ENCODE data around the gene CEP95.

Gene CEP95

GRCh38 chr17:64488301-64488700 lies 18.5 kb upstream of the CEP95 start:
- H3K79me2 ChIP-seq = no peaks in the 10 kb centered on the region
- no peak overlapping the region for H3K4me2 ChIP-seq (ENCODE audit: low read length)
- H3K4me1 ChIP-seq = no peaks in the 10 kb centered on the region
- H3K9ac ChIP-seq = no peak overlapping the region
- H2AFZ ChIP-seq = no peak overlapping the region
- H3K9me3 ChIP-seq (ENCODE audit: control insufficient read depth, low read length) = no peaks in the 10 kb centered on the region
- no peaks in the 10 kb centered on the region for H3K27me3 ChIP-seq (ENCODE audit: control insufficient read depth, insufficient read depth, low read length)
- no peak overlapping the region for H3K27ac ChIP-seq
- no peak overlapping the region for H3K4me3 ChIP-seq (ENCODE audit: low read depth, low read length)
- no peaks in the 10 kb centered on the region for H3K36me3 ChIP-seq (ENCODE audit: control insufficient read depth, insufficient read depth, low read length)
- TF ChIP-seq CTCF (IDR thresholded peaks at IDR 0.05) = no peak

- no peaks in the 10 kb centered on the region for H3K4me1 ChIP-seq
- H3K9ac ChIP-seq = no peak overlapping the region
- no peak overlapping the region for H2AFZ ChIP-seq
- no peak overlapping the region for H3K27ac ChIP-seq
- no peaks in the 10 kb centered on the region for H3K27me3 ChIP-seq (ENCODE audit: control insufficient read depth, insufficient read depth, low read length)
- no peaks in the 10 kb centered on the region for H3K9me3 ChIP-seq (ENCODE audit: control insufficient read depth, low read length)
- H3K4me2 ChIP-seq (ENCODE audit: low read length) = no peak overlapping the region
- no peak for TF ChIP-seq CTCF (IDR thresholded peaks at IDR 0.05)
- no peaks in the 10 kb centered on the region for H3K36me3 ChIP-seq (ENCODE audit: control insufficient read depth, insufficient read depth, low read length)
- no peak overlapping the region for H3K4me3 ChIP-seq (ENCODE audit: low read depth, low read length)
- peaks cover 3% of the 10 kb centered on the region for H3K79me2 ChIP-seq
Measured at GRCh38 chr17:64491034-64491860, 15.5 kb upstream of the CEP95 start.

- no peak overlapping the region for H2AFZ ChIP-seq
- H3K4me1 ChIP-seq = no peaks in the 10 kb centered on the region
- TF ChIP-seq CTCF (IDR thresholded peaks at IDR 0.05) = no peak
- peaks cover 3% of the 10 kb centered on the region for H3K79me2 ChIP-seq
- H3K9me3 ChIP-seq (ENCODE audit: control insufficient read depth, low read length) = no peaks in the 10 kb centered on the region
- H3K4me3 ChIP-seq (ENCODE audit: low read depth, low read length) = no peak overlapping the region
- no peak overlapping the region for H3K4me2 ChIP-seq (ENCODE audit: low read length)
- no peak overlapping the region for H3K27ac ChIP-seq
- H3K27me3 ChIP-seq (ENCODE audit: control insufficient read depth, insufficient read depth, low read length) = no peaks in the 10 kb centered on the region
- H3K9ac ChIP-seq = no peak overlapping the region
- H3K36me3 ChIP-seq (ENCODE audit: control insufficient read depth, insufficient read depth, low read length) = no peaks in the 10 kb centered on the region
Measured at GRCh38 chr17:64491994-64492393, 14.8 kb upstream of the CEP95 start.

GRCh38 chr17:64492481-64493109 lies 14.2 kb upstream of the CEP95 start:
- H3K4me2 ChIP-seq (ENCODE audit: low read length) = no peak overlapping the region
- no peak overlapping the region for H3K4me3 ChIP-seq (ENCODE audit: low read depth, low read length)
- no peaks in the 10 kb centered on the region for H3K36me3 ChIP-seq (ENCODE audit: control insufficient read depth, insufficient read depth, low read length)

More at GRCh38 chr17:64492481-64493109, 14.2 kb upstream of the CEP95 start:
- no peaks in the 10 kb centered on the region for H3K27me3 ChIP-seq (ENCODE audit: control insufficient read depth, insufficient read depth, low read length)
- no peak overlapping the region for H3K9ac ChIP-seq
- H3K4me1 ChIP-seq = peaks cover 4% of the 10 kb centered on the region
- no peak overlapping the region for H3K27ac ChIP-seq
- peak; percentile 41 for TF ChIP-seq CTCF (IDR thresholded peaks at IDR 0.05)
- no peak overlapping the region for H2AFZ ChIP-seq
- peaks cover 3% of the 10 kb centered on the region for H3K79me2 ChIP-seq
- H3K9me3 ChIP-seq (ENCODE audit: control insufficient read depth, low read length) = no peaks in the 10 kb centered on the region

Measured in parathyroid adenoma (tissue), 2 donors.